ENCODE measurements around the gene DLG2.
A peak's percentile ranks its signal among the peaks of the same experiment; 100 is the strongest.

The DLG2 gene

DNA sequence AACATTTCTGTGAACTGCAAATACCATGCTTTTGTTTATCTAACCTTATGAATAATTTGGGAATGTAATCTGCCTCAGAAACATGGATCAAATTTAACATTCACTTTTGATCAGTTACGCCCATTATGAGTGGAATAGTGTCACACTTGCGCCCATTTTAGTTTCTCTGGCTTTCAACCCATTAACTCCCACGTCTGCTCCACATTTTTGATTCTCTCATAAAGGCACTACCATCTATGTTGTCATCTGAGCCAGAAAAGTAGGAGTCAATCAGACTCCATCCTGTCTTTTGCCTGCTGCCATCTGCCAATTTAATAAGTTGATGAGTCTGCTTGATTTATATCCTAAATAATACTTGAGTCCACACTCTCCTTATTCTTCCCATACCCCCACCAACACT is 1090.7 kb downstream of the DLG2 start:
- DNase-seq, result no peak

DNA sequence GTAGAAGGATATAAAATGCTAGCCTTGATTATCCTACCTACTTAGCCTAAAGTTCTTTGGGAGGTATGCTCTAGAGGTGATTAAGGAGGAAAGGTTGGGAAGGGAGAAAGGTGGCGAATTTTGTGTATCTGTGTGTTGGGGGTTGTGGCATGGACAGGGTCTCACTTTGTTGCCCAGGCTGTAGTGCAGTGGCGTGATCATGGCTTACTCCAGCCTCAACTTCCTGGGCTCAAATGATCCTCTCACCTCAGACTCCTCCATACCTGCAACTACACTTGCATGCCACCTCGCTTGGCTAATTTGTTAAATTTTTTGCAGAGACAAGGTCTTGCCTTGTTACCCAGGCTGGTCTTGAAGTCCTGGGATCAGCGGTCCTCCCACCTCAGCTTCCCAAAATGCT is 1094.8 kb downstream of the DLG2 start:
- no peak for DNase-seq

DNA sequence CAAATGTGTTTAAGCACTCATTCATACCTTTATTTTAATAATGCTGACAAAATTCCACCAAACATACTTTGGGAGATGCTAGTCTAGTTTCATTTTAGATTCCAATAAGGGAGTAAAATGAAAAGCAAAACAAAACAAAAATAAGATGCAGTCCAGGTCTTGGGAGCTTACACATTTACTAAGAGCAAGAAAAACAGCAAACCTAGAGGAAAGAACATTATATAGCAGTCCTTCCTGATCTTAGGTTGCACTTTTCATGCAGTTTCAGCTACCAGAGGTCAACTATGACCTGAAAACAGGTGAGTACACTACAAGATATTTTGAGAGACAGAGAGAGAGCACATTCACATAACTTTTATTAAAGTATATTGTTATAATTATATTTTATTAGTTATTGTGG is 1100.9 kb downstream of the DLG2 start:
- DNase-seq, result no peak

DNA sequence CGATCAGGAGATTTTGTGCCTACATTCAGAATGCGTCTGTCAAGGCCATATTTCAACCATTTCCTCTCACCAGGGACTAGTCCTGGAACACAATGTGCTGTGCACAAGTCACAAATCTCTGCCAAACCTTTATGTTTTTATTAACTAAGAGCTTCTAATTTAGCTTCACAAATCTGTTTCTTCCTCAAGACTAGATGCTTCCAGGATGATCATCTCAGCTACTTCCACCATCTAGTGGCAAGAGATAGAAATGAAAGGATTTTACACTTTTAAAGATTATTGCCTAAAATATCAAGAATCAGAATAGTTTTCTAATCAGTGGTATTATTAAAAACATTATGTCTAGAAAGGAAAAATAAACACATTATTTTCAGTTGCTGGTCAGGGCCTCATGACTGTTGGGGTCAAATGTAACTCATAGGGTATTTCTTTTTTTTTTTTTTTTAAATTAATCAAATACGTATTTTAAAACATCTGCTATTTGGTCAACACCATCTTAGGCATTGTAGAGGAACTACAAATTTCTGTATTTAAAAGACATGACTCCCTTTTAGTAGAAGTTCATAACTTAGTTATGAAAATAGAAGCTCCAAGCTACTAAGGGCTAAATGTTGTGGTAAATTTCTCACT is 1102.6 kb downstream of the DLG2 start:
- DNase-seq, result no peak

DNA sequence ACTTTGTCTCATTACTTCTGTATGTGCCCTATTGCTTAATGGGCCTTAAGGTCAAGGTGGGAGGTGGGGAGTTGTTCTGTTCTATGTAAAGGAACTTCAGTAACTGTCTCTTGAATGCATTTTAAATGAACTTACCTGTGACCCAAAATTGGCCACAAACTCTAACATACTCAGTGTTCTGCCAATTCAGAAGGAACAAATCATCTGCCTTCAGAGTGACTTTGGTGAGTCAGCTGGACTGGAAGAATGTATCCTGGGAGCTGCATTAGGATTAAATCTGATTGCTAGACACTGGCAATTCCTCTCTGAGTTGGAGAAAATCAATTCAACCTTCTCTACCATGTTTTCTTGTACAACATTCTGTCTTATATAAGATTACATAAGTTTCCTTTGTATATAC is 1104.8 kb downstream of the DLG2 start:
- no peak for DNase-seq

DNA sequence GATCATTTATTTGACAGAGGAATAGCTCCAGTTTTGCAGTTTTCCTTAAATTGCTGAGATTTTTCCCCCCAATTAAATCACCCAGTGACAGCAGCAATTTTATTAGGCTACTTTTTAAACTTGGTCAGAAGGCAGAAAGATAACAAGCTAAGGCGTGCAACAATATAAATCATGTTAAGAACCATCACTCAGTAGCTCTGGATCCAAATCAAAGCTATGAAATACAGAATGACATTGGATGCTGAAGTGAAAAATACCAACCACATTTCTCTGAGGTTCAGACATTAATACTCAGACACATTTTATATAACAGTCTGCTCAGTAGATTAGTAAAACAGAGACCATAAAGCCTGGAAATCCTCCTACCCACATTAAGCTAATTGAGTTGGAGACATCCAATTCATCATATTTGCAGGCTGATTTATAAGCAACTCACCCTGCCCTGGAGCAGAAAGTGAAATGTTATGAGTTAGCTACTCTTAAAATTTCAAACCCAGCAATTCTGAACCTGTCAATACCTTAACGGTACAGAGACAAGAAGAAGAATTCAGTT is 1108.4 kb downstream of the DLG2 start:
- no peak for DNase-seq

DNA sequence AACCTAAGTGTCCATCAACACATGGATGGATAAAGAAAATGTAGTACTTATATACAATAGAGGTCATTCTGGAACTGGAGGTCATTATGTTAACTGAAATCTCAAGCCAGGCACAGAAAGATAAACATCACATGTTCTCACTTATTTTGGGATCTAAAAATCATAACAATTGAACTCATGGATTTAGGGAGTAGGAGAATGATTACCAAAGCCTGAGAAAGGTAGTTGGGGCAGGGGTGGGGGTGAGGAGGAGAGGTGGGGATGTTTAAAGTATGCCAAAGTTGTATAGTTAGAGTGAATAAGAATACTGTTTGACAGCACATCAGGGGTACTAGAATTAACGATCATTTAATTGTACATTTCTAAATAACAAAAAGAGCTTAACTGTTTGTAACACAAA is 1112.7 kb downstream of the DLG2 start:
- no peak for DNase-seq

DNA sequence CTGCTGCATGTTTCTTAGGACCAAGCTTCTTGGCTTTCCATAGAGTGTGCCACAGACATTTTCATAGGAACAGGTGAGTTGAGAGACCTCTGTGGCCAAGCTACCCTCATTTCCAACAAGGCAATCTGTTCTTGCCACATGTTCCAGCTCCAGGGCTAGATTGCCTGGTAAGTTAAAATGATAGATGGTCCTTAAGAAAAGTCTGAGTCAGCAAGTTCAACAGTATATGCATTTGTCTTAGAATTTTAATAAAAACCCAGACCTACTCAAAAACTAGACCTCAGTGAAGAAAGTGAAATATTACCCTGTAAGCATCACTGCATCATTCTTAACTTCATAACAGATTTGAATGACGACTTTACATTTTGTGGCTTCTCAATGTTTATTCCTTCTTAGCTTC is 1123.6 kb downstream of the DLG2 start:
- no peak for DNase-seq

DNA sequence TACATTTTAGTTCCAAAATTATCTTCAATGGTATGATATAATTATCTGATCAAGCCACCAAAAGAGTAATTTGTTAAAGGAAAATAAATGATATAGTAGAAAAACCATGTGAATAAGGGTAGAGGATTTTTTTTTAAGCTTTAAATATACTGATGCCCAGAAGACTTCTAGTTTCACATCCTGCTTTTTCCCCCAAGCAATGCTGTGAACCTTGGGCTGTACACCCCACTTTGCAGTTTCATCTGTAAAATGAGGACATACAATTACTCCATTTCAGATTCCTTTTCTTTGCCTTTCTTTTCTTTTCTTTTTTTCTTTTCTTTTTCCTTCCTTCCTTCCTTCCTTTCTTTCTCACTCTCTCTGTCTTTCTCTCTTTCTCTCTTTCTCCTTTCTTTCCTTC is 1125.4 kb downstream of the DLG2 start:
- no peak for DNase-seq

DNA sequence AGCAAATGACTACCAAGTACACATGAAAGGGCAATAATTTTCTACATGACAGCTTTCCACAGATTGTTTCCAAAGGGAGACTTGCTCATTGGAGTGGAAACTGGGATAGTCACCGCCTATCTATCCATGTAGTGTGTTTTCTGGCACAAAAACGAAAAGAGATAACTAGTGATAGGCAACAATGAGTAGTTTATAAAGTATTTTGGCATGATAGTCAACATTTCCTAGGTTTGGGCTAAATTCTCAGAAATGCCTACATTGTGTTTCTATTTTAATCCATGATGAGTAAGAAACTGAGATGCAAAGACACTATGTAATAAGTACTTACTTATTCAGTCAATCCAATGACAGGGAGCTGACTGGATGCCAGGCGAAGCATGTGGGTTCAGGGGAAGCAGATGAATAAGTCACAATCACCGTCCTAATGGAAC is 1129.1 kb downstream of the DLG2 start:
- peak; percentile 2 for DNase-seq

DNA sequence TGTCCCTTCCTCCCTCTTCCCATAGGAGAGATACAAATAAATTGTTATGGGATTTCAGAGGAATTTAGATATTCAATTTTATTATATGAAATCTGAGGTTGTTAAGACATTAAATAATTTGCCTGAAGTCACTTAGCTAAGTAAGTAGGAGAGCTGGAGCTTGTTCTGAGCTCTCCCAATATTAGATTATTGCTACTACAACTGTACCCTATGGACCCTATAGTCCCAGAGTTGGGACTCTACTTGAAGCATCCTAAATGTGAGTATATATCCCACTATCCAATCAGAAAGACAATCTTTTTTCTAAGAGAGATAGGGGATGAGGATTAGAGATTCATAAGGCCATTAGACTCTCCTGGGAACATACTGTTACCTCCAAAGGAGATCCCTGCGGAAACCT is 1130.0 kb downstream of the DLG2 start:
- no peak for DNase-seq

DNA sequence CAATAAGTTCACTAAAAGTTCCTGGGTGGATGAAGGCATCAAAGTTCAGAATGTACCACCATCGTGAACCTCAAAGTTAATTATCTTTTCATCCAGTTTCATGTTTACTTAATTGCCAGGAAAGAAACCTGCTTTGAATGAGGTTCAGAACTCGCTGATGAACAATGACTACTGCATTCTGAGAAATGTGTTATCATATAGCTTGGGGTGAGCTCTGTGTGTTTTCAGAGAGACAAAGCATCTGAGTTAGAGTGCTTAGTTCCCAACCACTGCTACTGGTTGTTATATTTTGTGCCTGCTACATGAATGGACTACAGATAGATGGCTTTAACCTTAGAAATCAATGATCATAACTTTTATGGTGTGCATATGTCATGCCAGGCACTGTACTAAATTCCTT is 1131.0 kb downstream of the DLG2 start:
- no peak for DNase-seq

DNA sequence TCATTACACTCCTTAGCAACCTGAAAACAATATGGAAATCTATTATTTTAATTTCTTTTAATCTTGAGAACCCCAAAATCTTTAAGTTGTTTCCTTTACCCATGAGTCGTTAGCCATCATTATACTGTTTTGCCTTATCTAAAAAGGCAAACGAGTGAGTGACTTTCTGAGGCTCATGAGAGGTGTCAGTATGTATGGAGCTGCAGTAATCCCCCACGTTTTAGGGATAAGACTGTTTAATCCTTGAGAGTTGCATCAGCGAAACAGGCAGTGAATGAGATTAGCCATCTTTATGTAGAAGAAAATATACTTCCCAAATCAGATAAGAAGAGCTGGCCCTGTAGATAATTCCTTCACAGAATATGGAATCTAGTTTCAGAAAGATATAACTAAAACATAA is 1147.0 kb downstream of the DLG2 start:
- DNase-seq, result no peak

DNA sequence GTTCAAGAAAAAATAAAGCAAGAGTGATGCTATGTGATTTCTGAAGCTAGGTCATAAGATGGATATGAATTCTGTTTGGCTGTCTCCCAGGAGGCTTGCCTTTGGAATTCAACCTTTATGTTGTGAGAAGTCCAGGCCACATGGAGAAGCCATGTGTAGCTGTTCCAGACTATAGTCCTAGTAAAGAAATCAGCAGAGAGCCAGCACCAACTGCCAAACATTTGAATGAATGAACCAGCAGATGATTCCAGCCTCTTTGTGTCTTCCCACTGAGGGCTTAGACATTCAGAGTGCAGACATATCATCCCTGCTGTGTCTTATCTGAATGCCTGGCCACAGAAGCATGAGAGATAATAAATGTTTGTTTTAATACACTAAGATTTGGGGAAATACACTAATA is 1150.6 kb downstream of the DLG2 start:
- DNase-seq, result no peak

DNA sequence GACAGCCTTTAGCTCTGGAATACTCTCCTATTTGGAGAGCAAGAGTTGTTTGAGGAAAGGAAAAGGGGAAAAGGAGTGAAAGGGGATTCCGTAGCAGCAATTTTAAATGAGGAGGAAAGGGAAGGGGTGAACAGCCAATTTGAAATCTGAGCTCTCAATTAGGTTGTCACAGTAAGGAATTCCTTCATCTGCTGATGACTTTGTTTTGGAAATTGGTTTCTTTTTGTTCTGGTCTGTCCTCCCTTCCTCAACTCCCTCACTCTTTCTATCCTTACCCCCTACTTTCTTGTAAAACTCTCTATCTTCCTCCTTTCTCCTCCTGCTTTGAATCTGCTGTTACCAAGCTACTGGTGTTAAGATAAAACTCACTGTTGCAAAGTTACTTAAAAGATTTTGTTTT is 1155.6 kb downstream of the DLG2 start:
- DNase-seq, result no peak

DNA sequence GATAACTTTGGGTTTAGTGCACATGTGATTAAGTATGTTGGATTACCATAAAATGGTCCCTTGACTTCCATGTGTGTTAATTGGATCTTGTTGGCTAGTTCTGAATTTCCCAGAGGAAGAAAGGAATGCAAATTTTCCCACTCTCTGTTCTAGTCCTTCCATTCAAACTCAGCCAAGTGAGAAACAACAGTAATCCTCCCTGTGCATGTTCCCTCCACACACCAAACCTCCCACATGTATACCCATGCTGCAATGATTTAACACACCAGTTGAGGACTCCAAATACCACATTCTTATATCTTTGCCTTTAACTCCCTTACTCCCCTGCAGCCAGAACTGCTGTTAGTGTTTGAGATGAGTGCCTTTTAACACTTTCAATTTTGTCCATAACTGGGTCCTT is 1158.9 kb downstream of the DLG2 start:
- DNase-seq, result no peak

DNA sequence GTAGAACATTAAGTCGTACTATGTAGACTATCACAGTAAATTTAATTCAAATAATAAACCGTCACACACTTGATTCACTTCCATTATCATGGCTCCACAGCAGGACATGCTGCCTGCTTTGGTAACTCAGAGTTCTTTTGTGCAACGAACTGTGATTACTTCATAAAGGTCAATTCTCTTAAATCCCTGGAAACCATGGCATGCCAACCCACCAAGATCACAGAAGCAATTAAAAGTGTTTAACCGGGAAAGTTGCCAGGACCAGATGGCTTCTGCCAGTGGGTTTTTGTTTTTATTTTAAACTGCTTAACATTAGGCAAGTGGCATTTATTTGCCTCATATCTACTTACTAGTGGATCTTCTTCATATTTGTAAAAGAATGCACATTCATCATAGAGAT is 1162.1 kb downstream of the DLG2 start:
- no peak for DNase-seq

DNA sequence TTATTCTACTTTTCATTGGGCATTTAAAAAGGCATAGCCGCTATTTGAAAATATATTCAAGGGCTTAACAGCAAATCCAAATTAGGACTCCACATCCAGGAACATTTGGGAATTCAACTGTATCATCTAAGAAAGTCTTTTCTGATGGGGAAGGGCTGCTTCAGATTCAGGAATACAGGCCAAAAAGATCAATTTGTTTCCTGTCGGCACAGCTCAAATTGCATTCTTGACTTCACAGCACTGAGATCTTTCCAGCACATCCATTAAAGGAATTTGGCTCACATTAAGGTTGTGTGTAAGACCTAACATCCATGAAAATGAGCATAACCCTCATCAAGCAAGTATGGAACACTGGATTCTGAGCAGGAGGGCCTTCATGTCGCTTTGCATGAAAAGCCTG is 1171.5 kb downstream of the DLG2 start:
- no peak for DNase-seq

DNA sequence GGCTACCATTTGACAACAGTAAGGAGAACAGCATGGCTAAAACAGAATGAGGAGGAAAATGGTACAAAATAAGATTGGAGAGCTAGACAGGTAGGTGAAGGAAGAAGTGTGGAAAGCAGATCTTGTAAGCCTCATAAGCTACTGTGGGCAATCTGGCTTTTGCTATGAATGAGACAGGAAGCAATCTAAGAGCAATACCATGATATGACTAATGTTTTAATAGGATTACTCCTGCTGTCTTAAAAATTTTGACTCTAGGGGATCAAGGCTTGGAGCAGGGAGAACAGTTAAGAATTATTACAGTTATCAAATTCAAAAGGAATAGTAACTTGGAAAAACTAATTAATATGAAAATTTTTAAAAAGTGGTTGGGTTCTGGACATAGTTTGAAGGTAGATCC is 1174.9 kb downstream of the DLG2 start:
- DNase-seq, result no peak

DNA sequence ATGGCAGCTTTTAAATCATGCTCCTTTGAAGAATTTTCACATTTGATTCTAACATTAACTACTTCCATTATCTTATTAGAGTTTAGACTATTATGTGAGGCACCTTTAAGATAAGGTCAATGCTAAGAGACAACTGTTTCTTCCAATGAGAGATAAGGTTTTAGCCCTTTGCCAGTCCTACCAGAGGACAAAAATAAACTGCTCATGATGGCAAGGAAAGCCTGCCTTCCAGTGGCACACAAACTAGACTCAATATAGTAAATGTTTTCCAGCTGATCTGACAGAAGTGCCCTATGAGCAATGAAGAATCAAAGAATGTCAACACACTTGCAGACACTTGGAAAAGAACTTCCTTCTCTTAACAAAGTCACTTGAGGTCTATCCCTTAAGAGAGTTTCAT is 1188.6 kb downstream of the DLG2 start:
- DNase-seq, result no peak

DNA sequence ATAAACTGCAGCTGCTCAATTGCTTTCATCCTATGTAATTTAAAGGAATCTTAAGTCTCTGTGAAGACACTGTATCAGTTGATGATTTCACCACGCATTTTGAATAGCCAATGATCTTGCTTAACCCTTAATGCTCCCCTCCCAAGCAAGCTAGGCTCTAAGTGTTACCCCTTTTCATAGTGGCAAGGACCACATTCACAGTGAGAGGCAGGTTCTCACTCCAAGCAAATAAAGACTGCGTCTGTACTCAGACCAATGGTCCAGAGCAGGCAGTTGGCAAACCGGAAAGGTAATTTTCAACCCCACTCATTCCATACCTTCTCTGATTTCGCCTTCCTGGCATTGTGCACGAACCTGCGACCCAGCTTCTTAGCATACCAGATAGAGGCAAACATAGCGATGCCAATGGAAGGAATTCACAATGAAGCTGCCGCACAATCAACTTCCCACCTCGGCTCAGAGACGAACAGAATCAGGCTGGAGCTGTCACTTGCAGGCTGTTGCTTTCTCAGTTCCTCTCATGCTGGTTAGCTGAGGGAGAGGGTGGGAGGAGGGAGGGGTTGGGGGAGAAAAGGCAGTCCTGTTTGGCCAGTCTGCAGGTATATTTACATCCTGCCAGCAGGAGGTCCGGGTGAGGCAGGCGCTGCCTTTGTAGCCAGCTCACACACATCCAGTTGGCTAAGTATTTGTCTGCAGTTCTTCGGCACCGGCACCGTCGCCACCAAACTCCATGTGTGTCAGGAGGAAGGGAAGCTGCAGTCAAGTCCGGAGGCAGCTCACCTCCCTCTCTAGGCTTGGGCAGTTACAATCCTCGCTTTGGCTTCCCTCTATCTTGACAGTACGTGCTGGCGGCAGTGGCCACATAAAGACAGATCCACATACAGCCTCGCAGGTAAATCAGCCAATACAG is 1189.8 kb downstream of the DLG2 start:
- no peak for DNase-seq

DNA sequence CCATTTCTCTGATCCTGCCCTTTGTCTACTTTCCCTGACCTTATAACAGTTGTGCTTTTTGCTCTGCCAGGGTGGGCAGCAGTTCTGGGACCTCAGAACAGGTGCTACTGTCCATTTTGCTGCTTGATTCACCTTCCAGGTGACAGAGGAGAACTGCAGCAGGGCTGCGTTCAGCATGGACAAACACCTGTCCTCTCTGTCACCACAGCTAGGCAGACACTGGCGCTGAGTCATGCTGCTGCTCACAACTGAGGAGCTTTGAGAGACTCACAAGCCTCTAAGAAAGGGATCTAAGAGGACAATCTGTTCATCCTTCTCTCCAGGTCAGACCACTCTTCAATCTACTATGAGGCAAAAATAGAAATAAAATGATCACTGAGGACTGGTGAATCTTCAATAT is 1196.5 kb downstream of the DLG2 start:
- DNase-seq, result no peak

DNA sequence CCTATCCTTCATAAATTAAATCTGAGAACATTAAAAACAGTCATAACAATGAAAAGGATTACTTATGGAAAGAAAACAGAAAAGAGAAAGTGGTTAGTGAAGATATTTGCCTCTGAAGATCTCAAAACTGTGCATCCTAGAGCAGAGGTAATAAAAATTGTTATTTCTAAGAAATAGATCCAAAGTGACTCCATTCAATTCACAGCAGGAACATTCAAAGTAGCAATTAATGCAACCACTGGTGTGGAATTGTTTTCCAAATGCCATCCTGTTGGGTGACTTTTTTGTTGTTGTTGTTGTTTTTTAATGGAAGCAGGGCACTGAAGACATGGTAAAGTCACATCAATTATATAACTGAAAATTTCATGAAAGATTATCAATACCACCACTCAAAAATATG is 1201.5 kb downstream of the DLG2 start:
- no peak for DNase-seq

DNA sequence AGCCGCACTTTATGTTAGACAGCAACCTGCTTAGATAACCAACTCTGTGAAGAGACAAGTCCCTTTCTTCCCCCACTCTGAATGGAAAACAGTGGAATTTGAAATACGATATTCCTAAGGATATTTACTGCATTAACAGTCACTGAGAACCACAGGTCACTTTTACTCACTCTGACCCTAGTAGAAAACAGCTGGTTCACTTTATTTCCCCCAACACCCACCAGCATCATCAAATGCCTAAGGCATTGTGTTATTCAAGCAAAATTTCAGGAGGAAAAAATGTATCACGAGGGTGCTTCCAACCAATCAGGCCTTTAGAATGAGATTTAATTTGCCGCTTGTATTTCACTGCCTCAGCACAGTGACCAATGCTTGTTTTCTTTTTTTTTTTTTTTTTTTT is 1206.9 kb downstream of the DLG2 start:
- no peak for DNase-seq

Measured in stimulated activated CD4-positive, alpha-beta T cell treated with anti-CD3 and anti-CD28 coated beads, Interleukin-1b, Interleukin-23, amount 100 ng/mL, for 48 hours (primary cell).